Neural cell (in vitro differentiated cells): ENCODE measurements around the gene NUBPL. TPM values are rescaled to one million over a fixed set of nuclear protein-coding genes. Genes with fewer than 3 reads are reported as not detected.
"Not testable (repeated sequence)": the region's sequence is repeated elsewhere in the genome, so short reads cannot be mapped to it uniquely, and the experiment has no call there.

Experiments used
- H2AFZ ChIP-seq: fragments of 200-600, 300-800 bp; sonication (generic), shearing (Covaris generic); 2 replicates; pipeline ENCODE4 v1.6.0; 2014; ENCODE audit warnings: low read depth, mild to moderate bottlenecking, antibody characterized with exemption, low read length, moderate library complexity
- H3F3A ChIP-seq: fragments of 200-600 bp; shearing (Covaris generic); 2 replicates; pipeline ENCODE4 v1.6.1; 2016; ENCODE audit warnings: mild to moderate bottlenecking, moderate library complexity, mixed read lengths, antibody characterized with exemption, low read length; ENCODE audit not compliant: insufficient read depth, poor library complexity, severe bottlenecking
- H3K27ac ChIP-seq: fragments of 200-600, 300-800 bp; sonication (generic), shearing (Covaris generic); 2 replicates; pipeline ENCODE4 v1.5.1; 2014; ENCODE audit warnings: mild to moderate bottlenecking, low read length, moderate library complexity
- H3K27me3 ChIP-seq: fragments of 300-800, 200-600 bp; sonication (generic), shearing (Covaris generic); 2 replicates; pipeline ENCODE4 v1.6.0; 2014; ENCODE audit warnings: mild to moderate bottlenecking, low read depth, low read length, moderate library complexity; ENCODE audit not compliant: insufficient read depth
- H3K36me3 ChIP-seq: fragments of 300-800, 200-600 bp; sonication (generic), shearing (Covaris generic); 2 replicates; pipeline ENCODE4 v1.5.1; 2014; ENCODE audit warnings: mild to moderate bottlenecking, antibody characterized with exemption, low read length, moderate library complexity; ENCODE audit not compliant: insufficient read depth
- H3K4me2 ChIP-seq: fragments of 300-800, 200-600 bp; sonication (generic), shearing (Covaris generic); 2 replicates; pipeline ENCODE4 v1.6.0; 2014; ENCODE audit warnings: mild to moderate bottlenecking, low read length
- H3K4me3 ChIP-seq: fragments of 300-800, 200-600 bp; sonication (generic), shearing (Covaris generic); 2 replicates; pipeline ENCODE4 v1.5.1; 2014; ENCODE audit warnings: mild to moderate bottlenecking, low read length, moderate library complexity
- H3K79me2 ChIP-seq: fragments of 200-600 bp; shearing (Covaris generic); replicated peaks from 2 replicates; pipeline ENCODE4 v1.6.0; 2014; ENCODE audit warnings: mild to moderate bottlenecking, low read length, moderate library complexity; ENCODE audit not compliant: insufficient read depth
- H3K9ac ChIP-seq: fragments of 300-800, 200-600 bp; sonication (generic), shearing (Covaris generic); 2 replicates; pipeline ENCODE4 v1.6.1; 2016; ENCODE audit warnings: mild to moderate bottlenecking, low read length, mixed read lengths
- H3K9me2 ChIP-seq: fragments of 200-600 bp; shearing (Covaris generic); 2 replicates; pipeline ENCODE4 v1.6.1; 2016; ENCODE audit warnings: mild to moderate bottlenecking, low read length, mixed read lengths; ENCODE audit not compliant: insufficient read depth
- H3K9me3 ChIP-seq: fragments of 200-600, 300-800 bp; sonication (generic), shearing (Covaris generic); 2 replicates; pipeline ENCODE4 v1.6.1; 2016; ENCODE audit warnings: mild to moderate bottlenecking, mixed run types, low read length, moderate library complexity, mixed read lengths
- H4K20me1 ChIP-seq: fragments of 200-600 bp; shearing (Covaris generic); 2 replicates; pipeline ENCODE4 v1.6.1; 2016; ENCODE audit warnings: mild to moderate bottlenecking, mixed run types; ENCODE audit not compliant: insufficient read depth
- EP300 ChIP-seq: fragments of 450-650 bp; conservative IDR thresholded peaks from 2 replicates; pipeline ENCODE4 v1.6.1; 2014; ENCODE audit warnings: antibody characterized with exemption, mild to moderate bottlenecking, moderate library complexity; ENCODE audit not compliant: poor library complexity, severe bottlenecking
- EZH2 ChIP-seq: fragments of 200-600, 300-800 bp; shearing (Covaris generic), sonication (generic); IDR thresholded peaks from 2 replicates; pipeline ENCODE4 v1.6.1; 2014; ENCODE audit warnings: antibody characterized with exemption, low read length, borderline replicate concordance, mild to moderate bottlenecking; ENCODE audit not compliant: insufficient read depth, poor library complexity, severe bottlenecking
- MXI1 ChIP-seq: fragments of 450-650 bp; conservative IDR thresholded peaks from 2 replicates; pipeline ENCODE4 v1.6.1; 2014; ENCODE audit warnings: antibody characterized with exemption, mild to moderate bottlenecking; ENCODE audit not compliant: poor library complexity, severe bottlenecking
- POLR2AphosphoS5 ChIP-seq: IDR thresholded peaks from 2 replicates; pipeline ENCODE4 v1.6.1; 2012
- RAD21 ChIP-seq: fragments of 450-650 bp; conservative IDR thresholded peaks from 2 replicates; pipeline ENCODE4 v1.6.1; 2014; ENCODE audit warnings: antibody characterized with exemption, mild to moderate bottlenecking, moderate library complexity
- REST ChIP-seq: IDR thresholded peaks from 2 replicates; pipeline ENCODE4 v1.6.1; 2012; ENCODE audit warnings: borderline replicate concordance
- SMC3 ChIP-seq: fragments of 450-650 bp; conservative IDR thresholded peaks from 2 replicates; pipeline ENCODE4 v1.6.1; 2014; ENCODE audit warnings: antibody characterized with exemption, mild to moderate bottlenecking, moderate library complexity; ENCODE audit not compliant: poor library complexity
- TAF1 ChIP-seq: IDR thresholded peaks from 2 replicates; pipeline ENCODE4 v1.6.1; 2012; ENCODE audit warnings: low read depth
- polyA plus RNA-seq: library from polyadenylated mRNA; depleted of rRNA; stranded (reverse); fragments of >200 nt; gene quantifications from 2 replicates; pipeline ENCODE4 v1.2.3, GENCODE V29; 2014
- TF ChIP-seq, protein P1 (sequence below): fragments of 450-650 bp; IDR thresholded peaks from 2 replicates; pipeline ENCODE4 v1.5.1; 2014; ENCODE audit warnings: antibody characterized with exemption, mild to moderate bottlenecking, moderate library complexity; ENCODE audit not compliant: poor library complexity, severe bottlenecking

NUBPL gene
- polyA plus RNA-seq, 1 donor from 2014 or later, result 3.1 TPM

DNA sequence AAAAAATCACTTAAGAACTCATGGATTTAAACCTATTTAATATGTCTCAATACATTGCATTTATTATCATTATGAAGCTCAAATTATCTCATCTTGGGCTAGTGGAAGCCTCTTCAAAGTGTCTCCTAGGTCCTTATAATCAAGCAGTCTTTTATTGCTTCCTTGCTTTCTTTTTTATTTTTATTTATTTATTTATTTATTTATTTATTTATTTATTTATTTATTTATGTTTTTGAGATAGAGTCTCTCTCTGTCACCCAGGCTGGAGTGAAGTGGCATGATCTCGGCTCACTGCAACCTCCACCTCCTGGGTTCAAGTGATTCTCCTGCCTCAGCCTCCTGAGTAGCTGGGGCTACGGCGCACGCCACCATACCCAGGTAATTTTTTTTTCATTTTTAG is 329.0 kb downstream of the NUBPL start:
- H4K20me1 ChIP-seq, H3K9me3 ChIP-seq, H3K36me3 ChIP-seq, H3K9me2 ChIP-seq, H2AFZ ChIP-seq, H3K27me3 ChIP-seq, H3K4me3 ChIP-seq, H3K4me2 ChIP-seq, H3F3A ChIP-seq, H3K9ac ChIP-seq, H3K27ac ChIP-seq, H3K79me2 ChIP-seq: not testable (repeated sequence)

GRCh38 chr14:31893221-31893757 is 332.1 kb downstream of the NUBPL start:
- Histone ChIP-seq H3K79me2 (no peaks in the 10 kb centered on the region), H2AFZ (no peak overlapping the region), H3K27ac (no peak overlapping the region), H3K36me3 (no peaks in the 10 kb centered on the region), H4K20me1 (no peaks in the 10 kb centered on the region), H3K9ac (no peak overlapping the region), H3K9me2 (no peaks in the 10 kb centered on the region), H3F3A (no peaks in the 10 kb centered on the region), H3K4me3 (no peak overlapping the region), H3K4me2 (no peak overlapping the region), H3K9me3 (no peaks in the 10 kb centered on the region), H3K27me3 (no peaks in the 10 kb centered on the region)
- TF ChIP-seq REST, result no peak
- TF ChIP-seq EP300, result no peak
- TF ChIP-seq TAF1, result no peak
- no peak for TF ChIP-seq RAD21
- no peak for TF ChIP-seq EZH2
- TF ChIP-seq MXI1, result no peak
- TF ChIP-seq POLR2AphosphoS5, result no peak
- TF ChIP-seq, protein P1, sequence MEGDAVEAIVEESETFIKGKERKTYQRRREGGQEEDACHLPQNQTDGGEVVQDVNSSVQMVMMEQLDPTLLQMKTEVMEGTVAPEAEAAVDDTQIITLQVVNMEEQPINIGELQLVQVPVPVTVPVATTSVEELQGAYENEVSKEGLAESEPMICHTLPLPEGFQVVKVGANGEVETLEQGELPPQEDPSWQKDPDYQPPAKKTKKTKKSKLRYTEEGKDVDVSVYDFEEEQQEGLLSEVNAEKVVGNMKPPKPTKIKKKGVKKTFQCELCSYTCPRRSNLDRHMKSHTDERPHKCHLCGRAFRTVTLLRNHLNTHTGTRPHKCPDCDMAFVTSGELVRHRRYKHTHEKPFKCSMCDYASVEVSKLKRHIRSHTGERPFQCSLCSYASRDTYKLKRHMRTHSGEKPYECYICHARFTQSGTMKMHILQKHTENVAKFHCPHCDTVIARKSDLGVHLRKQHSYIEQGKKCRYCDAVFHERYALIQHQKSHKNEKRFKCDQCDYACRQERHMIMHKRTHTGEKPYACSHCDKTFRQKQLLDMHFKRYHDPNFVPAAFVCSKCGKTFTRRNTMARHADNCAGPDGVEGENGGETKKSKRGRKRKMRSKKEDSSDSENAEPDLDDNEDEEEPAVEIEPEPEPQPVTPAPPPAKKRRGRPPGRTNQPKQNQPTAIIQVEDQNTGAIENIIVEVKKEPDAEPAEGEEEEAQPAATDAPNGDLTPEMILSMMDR, result no peak
- no peak for TF ChIP-seq SMC3

- Histone ChIP-seq H4K20me1 (no peaks in the 10 kb centered on the region), H3K9me2 (no peaks in the 10 kb centered on the region), H3K9me3 (no peaks in the 10 kb centered on the region), H3K27ac (no peak overlapping the region), H3K4me3 (no peak overlapping the region), H3F3A (no peaks in the 10 kb centered on the region), H3K27me3 (no peaks in the 10 kb centered on the region), H3K4me2 (no peak overlapping the region), H2AFZ (no peak overlapping the region), H3K9ac (no peak overlapping the region), H3K36me3 (no peaks in the 10 kb centered on the region), H3K79me2 (no peaks in the 10 kb centered on the region)
- TF ChIP-seq REST (no peak), EP300 (no peak), SMC3 (no peak), TAF1 (no peak), RAD21 (no peak), POLR2AphosphoS5 (no peak), MXI1 (no peak), EZH2 (no peak)
- TF ChIP-seq, protein P1, result no peak
Measured at GRCh38 chr14:31894351-31894750, 333.1 kb downstream of the NUBPL start.
